WERI-Rb-1 (cell line): Measurements from ENCODE around the gene DOCK11.

Experiments
- DNase-seq: peaks from one replicate; pipeline ENCODE4 v3.0.0-alpha.2; 2020
- H3K27ac ChIP-seq: fragments of 250-450 bp; sonication (Bioruptor Pico); 2 replicates; pipeline ENCODE4 v1.5.1; 2020; ENCODE audit warnings: mild to moderate bottlenecking, moderate library complexity
- H3K27me3 ChIP-seq: fragments of 250-450 bp; sonication (Bioruptor Pico); 2 replicates; pipeline ENCODE4 v1.5.1; 2021; ENCODE audit warnings: mild to moderate bottlenecking, low read depth, moderate library complexity; ENCODE audit not compliant: insufficient read depth, severe bottlenecking
- H3K36me3 ChIP-seq: fragments of 250-450 bp; sonication (Bioruptor Pico); 2 replicates; pipeline ENCODE4 v1.5.1; 2020; ENCODE audit warnings: mild to moderate bottlenecking, moderate library complexity
- H3K4me3 ChIP-seq: 2 replicates; pipeline ENCODE4 v1.5.1; 2011; ENCODE audit warnings: low read depth, mild to moderate bottlenecking, control low read depth, low read length
- H3K9me3 ChIP-seq: fragments of 250-450 bp; sonication (Bioruptor Pico); 2 replicates; pipeline ENCODE4 v1.5.1; 2021; ENCODE audit warnings: mild to moderate bottlenecking, moderate library complexity; ENCODE audit not compliant: severe bottlenecking
- CTCF ChIP-seq: IDR thresholded peaks from 2 replicates; pipeline ENCODE4 v1.5.1; 2011; ENCODE audit warnings: low read depth, mild to moderate bottlenecking, control low read depth, inconsistent platforms, low read length

The DOCK11 gene

GRCh38 chrX:118540342-118540741 is 44.7 kb downstream of the DOCK11 start:
- no peak overlapping the region for H3K27ac ChIP-seq
- no peak for TF ChIP-seq CTCF
- H3K9me3 ChIP-seq, result no peaks in the 10 kb centered on the region
- H3K4me3 ChIP-seq, result no peak overlapping the region
- DNase-seq, result no peak
- no peaks in the 10 kb centered on the region for H3K36me3 ChIP-seq
- peaks cover 61% of the 10 kb centered on the region for H3K27me3 ChIP-seq

- DNase-seq, result no peak
- no peaks in the 10 kb centered on the region for H3K9me3 ChIP-seq
- no peak overlapping the region for H3K27ac ChIP-seq
- no peak for TF ChIP-seq CTCF
- no peaks in the 10 kb centered on the region for H3K36me3 ChIP-seq
- no peak overlapping the region for H3K4me3 ChIP-seq
- H3K27me3 ChIP-seq, result peaks cover 50% of the 10 kb centered on the region
These were observed 45.9 kb downstream of the DOCK11 start for GRCh38 chrX:118541482-118541881.

- Histone ChIP-seq H3K4me3 (no peak overlapping the region), H3K36me3 (no peaks in the 10 kb centered on the region), H3K9me3 (no peaks in the 10 kb centered on the region), H3K27me3 (peaks cover 37% of the 10 kb centered on the region), H3K27ac (no peak overlapping the region)
- no peak for TF ChIP-seq CTCF
- DNase-seq, result no peak
These were observed 49.9 kb downstream of the DOCK11 start for GRCh38 chrX:118545510-118545909.

- H3K36me3 ChIP-seq, result no peaks in the 10 kb centered on the region
- no peak overlapping the region for H3K4me3 ChIP-seq
- no peak overlapping the region for H3K27ac ChIP-seq
- DNase-seq, result no peak
- TF ChIP-seq CTCF, result no peak
- H3K9me3 ChIP-seq, result no peaks in the 10 kb centered on the region
- H3K27me3 ChIP-seq, result peaks cover 22% of the 10 kb centered on the region
These were observed 53.2 kb downstream of the DOCK11 start for GRCh38 chrX:118548841-118549240.

GRCh38 chrX:118550792-118551191 is 55.2 kb downstream of the DOCK11 start:
- no peak overlapping the region for H3K27ac ChIP-seq
- peaks cover 24% of the 10 kb centered on the region for H3K27me3 ChIP-seq
- TF ChIP-seq CTCF, result no peak
- DNase-seq, result no peak
- no peaks in the 10 kb centered on the region for H3K36me3 ChIP-seq
- H3K9me3 ChIP-seq, result no peaks in the 10 kb centered on the region
- H3K4me3 ChIP-seq, result no peak overlapping the region

DNA sequence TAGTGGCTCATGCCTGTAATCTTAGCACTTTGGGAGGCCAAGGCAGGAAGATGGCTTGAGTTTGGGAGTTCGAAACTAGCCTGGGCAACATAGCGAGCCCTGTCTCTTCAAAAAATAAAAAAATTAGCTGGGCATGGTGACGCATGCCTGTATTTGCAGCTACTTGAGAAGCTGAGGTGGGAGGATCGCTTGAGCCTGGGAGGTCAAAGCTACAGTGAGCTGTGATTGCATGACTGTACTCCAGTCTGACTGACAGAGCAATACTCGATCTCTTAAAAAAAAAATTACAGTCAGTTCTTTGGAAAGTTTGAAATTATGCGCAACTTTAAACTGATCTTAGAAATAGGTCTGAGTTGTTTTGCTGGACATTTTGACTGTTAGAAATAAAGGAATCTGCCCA is 55.8 kb downstream of the DOCK11 start:
- no peak overlapping the region for H3K4me3 ChIP-seq
- no peaks in the 10 kb centered on the region for H3K36me3 ChIP-seq
- no peaks in the 10 kb centered on the region for H3K9me3 ChIP-seq
- H3K27ac ChIP-seq, result no peak overlapping the region
- TF ChIP-seq CTCF, result no peak
- peaks cover 24% of the 10 kb centered on the region for H3K27me3 ChIP-seq
- no peak for DNase-seq
